NCI-H345 (cell line): ENCODE results near the gene CUL2.
"Not testable (repeated sequence)": the region's sequence is repeated elsewhere in the genome, so short reads cannot be mapped to it uniquely, and the experiment has no call there.

Experiments
- DNase-seq: peaks from one replicate; lab custom pipeline; 2025; lab: John Stamatoyannopoulos, UW

The CUL2 gene

DNA sequence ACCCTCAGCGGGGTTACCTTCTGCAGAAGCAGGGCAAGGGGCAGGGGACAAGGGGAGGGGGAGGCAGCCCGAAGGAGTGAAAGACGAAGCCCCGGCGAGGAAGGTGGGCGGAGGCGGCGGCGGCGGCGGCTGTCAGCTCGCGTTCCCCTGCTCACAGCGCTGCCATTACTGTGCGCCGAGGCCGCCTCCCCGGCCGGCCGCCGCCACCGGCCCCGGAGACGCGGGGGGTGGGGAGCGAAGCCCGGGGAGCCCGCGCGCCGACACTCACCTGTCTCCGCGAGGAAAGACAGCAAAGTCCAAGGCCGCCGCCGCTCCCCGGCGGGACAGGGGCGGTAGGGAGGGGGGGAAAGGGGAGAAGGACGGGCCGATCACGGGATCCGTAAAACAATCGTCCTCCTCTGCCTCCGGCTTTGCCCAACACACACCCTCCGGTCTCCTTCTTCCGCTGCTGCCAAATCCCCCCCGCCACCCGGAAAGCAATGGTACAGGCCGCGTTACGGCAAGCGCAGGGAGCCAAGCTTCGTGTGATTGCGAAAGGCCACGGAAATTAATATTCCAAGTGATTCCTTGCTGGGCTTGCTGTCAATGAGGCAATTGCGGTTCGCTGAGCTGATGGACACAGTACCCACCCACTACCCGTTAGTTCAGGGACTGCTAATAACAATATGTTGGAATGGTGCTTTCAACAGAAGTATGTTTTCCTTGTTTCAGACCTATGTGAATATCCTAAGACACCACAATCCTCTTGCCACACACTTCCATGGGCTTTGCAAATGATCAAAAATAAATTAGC lies at the start of gene CUL2:
CUL2 (minus strand) TSS at position 180 of the 793 bp plus-strand sequence. CDS start 19,024 bp downstream, outside the sequence.
- peak; percentile 87 for DNase-seq

- no peak for DNase-seq
These were observed 46.2 kb upstream of the CUL2 start for GRCh38 chr10:35136263-35136815.

GRCh38 chr10:35135861-35136260 lies 45.7 kb upstream of the CUL2 start:
- no peak for DNase-seq

DNA sequence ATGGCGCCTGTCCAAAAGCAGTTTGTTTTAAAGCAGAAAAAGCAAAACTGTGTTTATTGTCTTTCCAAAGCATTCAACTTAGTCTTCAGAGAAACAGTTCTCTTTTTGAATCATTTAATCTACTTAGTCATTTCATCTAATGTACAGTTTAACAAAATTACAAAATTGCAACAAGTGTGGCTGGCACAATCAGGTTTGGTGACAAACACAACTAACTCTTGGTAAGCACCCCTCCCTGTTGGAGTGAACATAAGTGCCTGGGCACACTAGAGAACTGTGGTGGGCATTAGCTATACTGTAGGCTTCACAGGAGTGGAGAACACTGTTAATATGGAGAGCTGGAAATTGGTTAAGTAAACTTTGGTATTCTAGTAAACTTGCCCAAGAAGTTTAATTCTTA lies 43.4 kb upstream of the CUL2 start:
- no peak for DNase-seq

- DNase-seq, result no peak
These were observed 42.6 kb upstream of the CUL2 start for GRCh38 chr10:35132727-35133126.

GRCh38 chr10:35130663-35131062 lies 40.5 kb upstream of the CUL2 start:
- no peak for DNase-seq

DNA sequence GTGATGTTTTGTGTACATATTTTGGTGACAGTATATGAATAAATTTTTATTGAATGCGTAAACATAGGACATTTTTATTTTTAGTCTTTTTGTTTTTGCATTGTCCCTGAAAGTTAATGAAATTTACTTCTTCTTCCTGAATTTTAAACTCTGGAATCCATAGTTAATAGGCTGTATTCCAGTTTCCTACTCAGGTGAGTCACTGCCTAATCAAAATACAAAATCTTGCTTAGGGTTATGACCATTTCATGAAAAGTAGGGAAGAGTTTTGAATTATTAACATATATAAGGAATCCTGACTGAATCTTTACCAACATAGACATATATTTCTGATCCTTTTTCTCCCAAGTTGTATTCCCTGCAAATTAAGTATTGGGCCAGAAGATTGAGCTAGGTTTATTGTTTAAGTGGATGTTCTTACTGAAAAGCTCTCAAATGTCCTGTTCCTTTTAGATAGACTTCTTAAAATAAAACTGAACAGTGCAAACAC lies 39.1 kb upstream of the CUL2 start:
- DNase-seq, result no peak

GRCh38 chr10:35127289-35127891 lies 37.2 kb upstream of the CUL2 start:
- DNase-seq, result peak; percentile 23

GRCh38 chr10:35126530-35127288 lies 36.6 kb upstream of the CUL2 start, which contains the start of gene CREM:
TSS of gene CREM (plus strand) at chr10:35126846. CDS start at chr10:35137836, 10,990 bp downstream.
- DNase-seq, result peak; percentile 94

DNA sequence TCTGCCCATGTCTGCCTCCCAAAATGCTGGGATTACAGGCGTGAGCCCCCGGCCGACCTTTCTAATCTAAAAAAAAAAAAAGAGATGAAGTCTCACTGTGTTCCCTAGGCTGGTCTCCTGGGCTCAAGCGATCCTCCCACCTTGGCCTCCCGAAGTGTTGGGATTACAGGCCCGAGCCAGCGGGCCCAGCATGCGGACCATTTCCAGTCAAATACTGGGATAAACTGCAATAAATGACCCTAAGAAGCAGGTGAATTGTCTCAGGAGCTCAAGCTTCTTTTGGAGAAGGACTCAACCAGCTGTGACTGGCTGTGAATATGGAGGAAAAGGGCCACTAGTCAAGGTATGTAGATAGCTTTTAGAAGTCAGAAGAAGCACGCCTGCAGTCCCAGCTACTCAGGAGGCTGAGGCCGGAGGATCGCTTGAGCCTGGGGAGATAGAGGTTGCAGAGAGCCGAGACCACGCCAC lies 36.0 kb upstream of the CUL2 start:
- no peak for DNase-seq

- no peak for DNase-seq
These were observed 34.4 kb upstream of the CUL2 start for GRCh38 chr10:35124540-35124939.

GRCh38 chr10:35119378-35119777 lies 29.2 kb upstream of the CUL2 start:
- no peak for DNase-seq

DNA sequence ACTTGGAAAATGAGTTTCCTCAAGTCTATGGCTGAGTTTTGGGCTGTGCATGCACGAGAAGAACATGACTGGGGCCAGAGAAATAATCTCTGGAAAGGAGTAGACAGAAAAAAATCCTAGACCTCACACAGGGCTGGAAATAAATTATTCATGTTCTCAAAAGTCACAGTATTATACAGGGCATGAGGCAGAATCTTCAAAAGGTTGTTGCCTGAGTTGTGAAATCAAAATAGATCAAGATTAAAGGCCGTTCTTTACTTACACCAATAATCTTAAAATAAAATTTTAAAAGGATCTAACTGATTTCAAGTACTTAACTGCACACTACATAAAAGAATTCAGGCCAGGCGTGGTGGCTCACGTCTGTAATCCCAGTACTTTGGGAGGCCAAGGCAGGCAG lies 22.4 kb upstream of the CUL2 start:
- no peak for DNase-seq

DNA sequence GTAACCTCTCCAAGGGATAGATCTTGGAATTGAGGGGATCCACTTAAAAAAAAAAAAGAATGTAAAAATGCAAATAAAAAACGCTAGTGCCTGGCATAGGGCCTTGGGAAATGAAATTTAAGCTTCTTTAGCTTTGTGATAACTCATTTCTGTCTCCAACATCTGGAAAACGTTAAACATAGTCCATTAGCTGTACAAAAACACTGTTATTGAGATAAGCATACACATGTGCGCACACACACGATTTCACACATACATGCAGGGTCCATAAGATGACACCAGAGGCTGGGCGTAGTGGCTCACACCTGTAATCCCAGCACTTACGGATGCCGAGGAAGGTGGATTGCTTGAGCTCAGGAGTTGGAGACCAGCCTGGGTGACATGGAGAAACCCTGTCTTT lies 13.7 kb upstream of the CUL2 start:
- no peak for DNase-seq

GRCh38 chr10:35097510-35097909 lies 7.4 kb upstream of the CUL2 start:
- DNase-seq, result no peak

- no peak for DNase-seq
These were observed 6.2 kb upstream of the CUL2 start for GRCh38 chr10:35096312-35096711.

- no peak for DNase-seq
These were observed 2.7 kb upstream of the CUL2 start for GRCh38 chr10:35092851-35093250.

- no peak for DNase-seq
These were observed 2.1 kb upstream of the CUL2 start for GRCh38 chr10:35091994-35092790.

- no peak for DNase-seq
These were observed 455 bp downstream of the CUL2 start for GRCh38 chr10:35089611-35090161.

- no peak for DNase-seq
These were observed 6.9 kb downstream of the CUL2 start for GRCh38 chr10:35083242-35083641.

DNA sequence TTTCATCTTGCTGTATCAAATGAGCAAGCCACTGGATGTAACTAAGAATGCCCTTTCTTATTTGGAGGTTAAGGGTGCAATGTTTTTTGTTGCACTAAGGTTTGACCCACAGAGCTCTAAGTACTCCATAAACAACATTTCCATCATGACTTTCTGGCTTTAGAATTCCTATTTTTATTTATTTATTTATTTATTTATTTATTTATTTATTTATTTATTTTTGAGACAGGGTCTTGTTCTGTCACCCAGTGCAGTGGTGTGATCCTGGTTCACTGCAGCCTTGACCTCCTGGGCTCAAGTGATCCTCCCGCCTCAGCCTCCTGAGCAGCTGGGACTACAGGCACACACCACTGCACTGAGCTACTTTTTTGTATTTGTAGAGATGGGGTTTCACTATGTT lies 9.9 kb downstream of the CUL2 start:
- not testable (repeated sequence) for DNase-seq
